AG04449 (cell line): ENCODE data around the gene IRF8.

ENCODE experiments used
- CTCF ChIA-PET: fragments of 350-600 bp; formaldehyde crosslinking; extraction: SDS; loops from one replicate; lab custom pipeline; 2021; ENCODE audit warnings: antibody characterized with exemption; lab: Yijun Ruan, JAX
- POLR2A ChIA-PET: fragments of 400-600, 350-600 bp; formaldehyde crosslinking; extraction: SDS; loops from one replicate; lab custom pipeline; 2020; ENCODE audit warnings: antibody characterized with exemption, inconsistent platforms; lab: Yijun Ruan, JAX
- DNase-seq: peaks from one replicate; pipeline ENCODE4 v3.0.0-alpha.2; 2010; ENCODE audit warnings: low read depth, low spot score
- H3K4me3 ChIP-seq: 2 replicates; pipeline ENCODE4 v1.5.1; 2011; ENCODE audit warnings: low read depth, mild to moderate bottlenecking, control low read depth, low read length
- CTCF ChIP-seq: IDR thresholded peaks from one replicate; pipeline ENCODE4 v1.5.1; 2011; ENCODE audit warnings: mild to moderate bottlenecking, moderate library complexity, low read length, control low read depth, inconsistent platforms; ENCODE audit not compliant: insufficient read depth; ENCODE audit errors: missing control alignments

Gene IRF8

GRCh38 chr16:85888405-85889331 is 10.3 kb upstream of the IRF8 start:
- TF ChIP-seq CTCF: no peak
- ChIA-PET CTCF (no interaction called here), POLR2A (no interaction called here)
- DNase-seq: peak; percentile 41
- no peak overlapping the region for H3K4me3 ChIP-seq

DNA sequence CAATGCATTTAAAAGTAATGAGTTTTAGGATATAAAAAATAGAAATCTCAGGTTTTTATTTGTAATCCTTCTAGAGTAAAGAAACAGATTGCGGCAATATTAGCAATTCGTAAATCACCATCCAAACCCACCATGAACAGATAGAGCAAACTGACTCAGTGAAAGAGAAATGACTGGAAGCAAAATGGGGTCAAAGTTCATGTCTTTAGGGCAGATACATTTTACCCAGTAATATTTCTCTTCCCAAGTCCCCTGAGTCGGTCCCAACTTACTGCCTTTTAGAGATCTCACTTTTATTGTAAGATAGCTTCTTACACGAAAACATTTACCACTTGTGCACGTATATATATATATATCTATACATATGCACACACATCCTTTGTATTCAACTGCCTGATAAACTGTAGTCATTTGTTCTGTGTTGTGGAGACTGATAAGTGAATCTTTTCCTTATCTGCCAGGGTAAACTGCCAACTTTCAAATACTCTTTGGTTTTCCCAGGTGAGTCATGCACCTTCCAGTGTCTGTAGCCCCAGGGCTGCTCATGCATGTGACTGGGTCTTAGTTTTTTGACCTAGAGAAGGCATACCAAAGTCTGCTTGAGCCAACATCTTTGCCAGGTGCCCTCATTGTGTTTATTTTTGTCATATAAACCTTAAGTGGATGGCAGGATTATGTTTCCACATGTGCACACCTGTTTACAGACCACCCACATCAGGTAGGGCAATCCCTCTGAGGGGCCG is 7.8 kb upstream of the IRF8 start:
- TF ChIP-seq CTCF: no peak
- DNase-seq: no peak
- CTCF ChIA-PET: no interaction called here
- no peak overlapping the region for H3K4me3 ChIP-seq
- POLR2A ChIA-PET: no interaction called here

- CTCF ChIA-PET: no interaction called here
- H3K4me3 ChIP-seq: no peak overlapping the region
- no peak for DNase-seq
- no peak for TF ChIP-seq CTCF
- POLR2A ChIA-PET: no interaction called here
These were observed 7.2 kb upstream of the IRF8 start for GRCh38 chr16:85891776-85892166.

DNA sequence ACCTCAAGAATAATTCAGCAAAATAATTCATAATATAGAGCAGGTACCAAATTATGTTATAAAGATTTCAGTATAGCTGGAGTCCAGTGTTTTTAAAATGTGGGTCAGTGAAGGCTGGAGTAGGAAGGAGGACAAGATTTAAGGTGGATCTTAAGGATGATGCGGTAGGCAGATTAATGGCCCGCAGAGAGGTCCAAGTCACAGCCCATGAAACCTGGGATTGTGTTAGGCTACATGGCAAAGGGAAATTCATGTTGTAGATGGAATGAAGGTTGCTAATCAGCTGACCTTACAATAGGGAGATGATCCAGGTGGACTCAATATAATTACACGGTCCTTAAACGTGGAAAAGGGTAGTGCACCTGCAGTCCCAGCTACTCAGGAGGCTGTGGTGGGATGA is 6.2 kb upstream of the IRF8 start:
- H3K4me3 ChIP-seq: no peak overlapping the region
- no peak for TF ChIP-seq CTCF
- ChIA-PET CTCF (interaction anchor here (0.7 kb wide), 1 partner anchor 10 kb away, joined by 3 read pairs; no protein-coding TSS in a partner anchor), POLR2A (no interaction called here)
- no peak for DNase-seq

GRCh38 chr16:85894266-85894665 is 4.7 kb upstream of the IRF8 start:
- no peak for DNase-seq
- no peak for TF ChIP-seq CTCF
- ChIA-PET CTCF (no interaction called here), POLR2A (no interaction called here)
- H3K4me3 ChIP-seq: no peak overlapping the region

DNA sequence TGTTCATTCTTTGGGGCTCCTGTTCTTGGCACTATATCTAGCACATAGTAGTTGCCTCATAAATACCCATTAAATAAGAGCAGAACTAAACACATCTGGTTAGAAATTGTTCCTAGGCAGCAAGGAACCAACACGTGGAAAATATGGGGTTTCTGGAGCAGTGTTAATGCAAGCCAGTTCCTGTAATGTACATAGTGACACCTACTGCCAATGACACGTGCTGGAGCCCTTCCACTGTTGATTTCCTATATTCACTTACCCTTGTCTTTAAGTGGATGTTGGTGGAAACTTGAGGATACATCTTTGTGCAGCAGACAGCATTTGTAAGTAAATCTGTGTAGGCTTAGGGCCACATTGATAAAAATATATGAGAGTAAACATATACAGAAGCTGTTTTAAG is 1.6 kb upstream of the IRF8 start:
- no peak for DNase-seq
- POLR2A ChIA-PET: no interaction called here
- no peak overlapping the region for H3K4me3 ChIP-seq
- CTCF ChIA-PET: no interaction called here
- TF ChIP-seq CTCF: no peak
